Measurements from ENCODE around the gene C3orf22. TPM values are rescaled to one million over a fixed set of nuclear protein-coding genes. Genes with fewer than 3 reads are reported as not detected.

The C3orf22 gene
- total RNA-seq, 2 experiments from 2014 or later = not detected

- Histone ChIP-seq H3K4me2 (ENCODE audit: low read length) (no peak overlapping the region), H3K9me3 (ENCODE audit: low read length) (no peaks in the 10 kb centered on the region), H3K4me1 (ENCODE audit: insufficient read depth, low read length, poor library complexity, severe bottlenecking) (no peaks in the 10 kb centered on the region), H3K36me3 (ENCODE audit: insufficient read depth, low read length) (no peaks in the 10 kb centered on the region), H3K4me3 (ENCODE audit: low read depth, low read length, poor library complexity, severe bottlenecking) (no peak overlapping the region), H2AFZ (ENCODE audit: low read length) (no peak overlapping the region), H3K27ac (ENCODE audit: low read depth, low read length, poor library complexity, severe bottlenecking) (no peak overlapping the region), H3K79me2 (ENCODE audit: insufficient read depth, low read depth, low read length) (no peaks in the 10 kb centered on the region), H3K9me2 (ENCODE audit: insufficient read depth, low read length) (no peaks in the 10 kb centered on the region), H4K20me1 (ENCODE audit: insufficient read depth, low read length) (no peaks in the 10 kb centered on the region)
- DNase-seq (ENCODE audit: low spot score) = no peak
- POLR2A ChIA-PET = no interaction called here
- no TSS peak for BruUV-seq (replicated peaks)
- intact Hi-C loops (cut with micrococcal nuclease; ENCODE audit: unreplicated experiment) = no loop called here
- CTCF ChIA-PET (ENCODE audit: unreplicated experiment) = no interaction called here
- TF ChIP-seq CTCF (conservative IDR thresholded peaks at IDR 0.05; ENCODE audit: low read length) (no peak), EZH2phosphoT487 (IDR thresholded peaks at IDR 0.05; ENCODE audit: borderline replicate concordance, low read depth, low read length) (no peak)
Observed at GRCh38 chr3:126542340-126543241, 16.1 kb downstream of the C3orf22 start.

- Histone ChIP-seq H2AFZ (ENCODE audit: low read length) (no peak overlapping the region), H3K4me2 (ENCODE audit: low read length) (no peak overlapping the region), H3K79me2 (ENCODE audit: insufficient read depth, low read depth, low read length) (no peaks in the 10 kb centered on the region), H3K27ac (ENCODE audit: low read depth, low read length, poor library complexity, severe bottlenecking) (no peak overlapping the region), H3K36me3 (ENCODE audit: insufficient read depth, low read length) (no peaks in the 10 kb centered on the region), H3K9me3 (ENCODE audit: low read length) (no peaks in the 10 kb centered on the region), H3K4me3 (ENCODE audit: low read depth, low read length, poor library complexity, severe bottlenecking) (no peak overlapping the region), H4K20me1 (ENCODE audit: insufficient read depth, low read length) (no peaks in the 10 kb centered on the region), H3K9me2 (ENCODE audit: insufficient read depth, low read length) (no peaks in the 10 kb centered on the region), H3K4me1 (ENCODE audit: insufficient read depth, low read length, poor library complexity, severe bottlenecking) (no peaks in the 10 kb centered on the region)
- CTCF ChIA-PET (ENCODE audit: unreplicated experiment) = no interaction called here
- DNase-seq (ENCODE audit: low spot score) = no peak
- POLR2A ChIA-PET = no interaction called here
- BruUV-seq (replicated peaks) = no TSS peak
- intact Hi-C loops (cut with micrococcal nuclease; ENCODE audit: unreplicated experiment) = no loop called here
- TF ChIP-seq CTCF (conservative IDR thresholded peaks at IDR 0.05; ENCODE audit: low read length) (no peak), EZH2phosphoT487 (IDR thresholded peaks at IDR 0.05; ENCODE audit: borderline replicate concordance, low read depth, low read length) (no peak)
Observed at GRCh38 chr3:126541628-126542339, 16.9 kb downstream of the C3orf22 start.
